GM12878 (cell line): Measurements from ENCODE around the gene ASCC3.

Experiments used
- EP300 ChIP-seq, 2 experiments: fragments of 150-350 bp in 1 of 2; IDR thresholded peaks; 2 replicates each; pipeline ENCODE4 v1.6.1; 2011 to 2012; ENCODE audit warnings: low read depth in 2 of 2, low read length in 2 of 2, borderline replicate concordance in 1 of 2, improper control_type of control experiment in 1 of 2, inconsistent platforms in 1 of 2; ENCODE audit not compliant: control insufficient read depth in 1 of 2
- HCFC1 ChIP-seq: fragments of 150-350 bp; IDR thresholded peaks from 2 replicates; pipeline ENCODE4 v1.6.1; 2014; ENCODE audit warnings: low read length
- POLR2A ChIP-seq: IDR thresholded peaks from 2 replicates; pipeline ENCODE4 v1.6.1; 2011; ENCODE audit warnings: low read depth, mild to moderate bottlenecking, low read length
- RAD21 ChIP-seq: IDR thresholded peaks from 2 replicates; pipeline ENCODE4 v1.6.1; 2011; ENCODE audit warnings: mild to moderate bottlenecking, low read depth, low read length, moderate library complexity; ENCODE audit not compliant: insufficient read depth
- RBBP5 ChIP-seq: fragments of 200-600 bp; sonication (generic); conservative IDR thresholded peaks from 2 replicates; pipeline ENCODE4 v1.6.1; 2016
- RELA ChIP-seq: fragments of 450-650 bp; IDR thresholded peaks from 2 replicates; pipeline ENCODE4 v1.8.0; 2014; ENCODE audit warnings: borderline replicate concordance; ENCODE audit not compliant: partially characterized antibody
- TF ChIP-seq, protein P1 (sequence below), 3 experiments: IDR thresholded peaks in 2 of 3; conservative IDR thresholded peaks in 1 of 3; 2 replicates each; pipeline ENCODE4 v1.5.1; 2011; ENCODE audit warnings: low read depth in 3 of 3, low read length in 3 of 3, mild to moderate bottlenecking in 3 of 3, control low read depth in 2 of 3, moderate library complexity in 2 of 3, inconsistent platforms in 1 of 3, mixed read lengths in 1 of 3; ENCODE audit not compliant: control insufficient read depth in 2 of 3, insufficient read depth in 1 of 3; ENCODE audit errors: extremely low read depth in 1 of 3
- TF ChIP-seq, protein P2 (sequence below): IDR thresholded peaks from 2 replicates; pipeline ENCODE4 v1.6.1; 2011; ENCODE audit warnings: low read depth, low read length, improper control_type of control experiment, borderline replicate concordance

DNA sequence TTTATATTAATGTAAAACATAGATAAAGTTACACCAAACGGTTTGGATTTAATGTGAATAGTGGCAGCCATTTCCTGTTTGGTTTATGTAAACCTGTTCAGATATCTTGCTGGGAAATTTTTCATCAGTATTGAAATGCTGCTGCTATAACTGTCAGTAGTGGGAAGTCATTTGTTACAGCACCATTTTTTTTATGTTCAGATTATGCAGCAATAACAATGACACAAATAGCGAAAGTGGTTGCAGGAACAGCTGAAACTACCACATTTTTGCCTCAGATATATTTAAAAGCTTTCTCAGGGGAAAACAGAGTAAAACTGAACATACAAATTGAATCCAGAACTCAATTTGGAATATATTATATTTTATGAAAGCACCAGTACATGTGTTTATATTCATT lies 287.6 kb downstream of the ASCC3 start:
- TF ChIP-seq POLR2A (no peak), RELA (no peak), EP300 (IDR thresholded peaks at IDR 0.05; ENCODE audit: borderline replicate concordance in 1 of 2, control insufficient read depth in 1 of 2, low read depth in 2 of 2, low read length in 2 of 2) (no peak; a peak in 1 of 4 replicates), RBBP5 (no peak), HCFC1 (no peak), RAD21 (no peak)
- TF ChIP-seq, protein P1, sequence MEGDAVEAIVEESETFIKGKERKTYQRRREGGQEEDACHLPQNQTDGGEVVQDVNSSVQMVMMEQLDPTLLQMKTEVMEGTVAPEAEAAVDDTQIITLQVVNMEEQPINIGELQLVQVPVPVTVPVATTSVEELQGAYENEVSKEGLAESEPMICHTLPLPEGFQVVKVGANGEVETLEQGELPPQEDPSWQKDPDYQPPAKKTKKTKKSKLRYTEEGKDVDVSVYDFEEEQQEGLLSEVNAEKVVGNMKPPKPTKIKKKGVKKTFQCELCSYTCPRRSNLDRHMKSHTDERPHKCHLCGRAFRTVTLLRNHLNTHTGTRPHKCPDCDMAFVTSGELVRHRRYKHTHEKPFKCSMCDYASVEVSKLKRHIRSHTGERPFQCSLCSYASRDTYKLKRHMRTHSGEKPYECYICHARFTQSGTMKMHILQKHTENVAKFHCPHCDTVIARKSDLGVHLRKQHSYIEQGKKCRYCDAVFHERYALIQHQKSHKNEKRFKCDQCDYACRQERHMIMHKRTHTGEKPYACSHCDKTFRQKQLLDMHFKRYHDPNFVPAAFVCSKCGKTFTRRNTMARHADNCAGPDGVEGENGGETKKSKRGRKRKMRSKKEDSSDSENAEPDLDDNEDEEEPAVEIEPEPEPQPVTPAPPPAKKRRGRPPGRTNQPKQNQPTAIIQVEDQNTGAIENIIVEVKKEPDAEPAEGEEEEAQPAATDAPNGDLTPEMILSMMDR (IDR thresholded peaks at IDR 0.05 in 2 of 3, conservative IDR thresholded peaks at IDR 0.05 in 1 of 3; ENCODE audit: control insufficient read depth in 2 of 3, extremely low read depth in 1 of 3, insufficient read depth in 1 of 3, low read depth in 3 of 3, low read length in 3 of 3), result no peak
- TF ChIP-seq, protein P2, sequence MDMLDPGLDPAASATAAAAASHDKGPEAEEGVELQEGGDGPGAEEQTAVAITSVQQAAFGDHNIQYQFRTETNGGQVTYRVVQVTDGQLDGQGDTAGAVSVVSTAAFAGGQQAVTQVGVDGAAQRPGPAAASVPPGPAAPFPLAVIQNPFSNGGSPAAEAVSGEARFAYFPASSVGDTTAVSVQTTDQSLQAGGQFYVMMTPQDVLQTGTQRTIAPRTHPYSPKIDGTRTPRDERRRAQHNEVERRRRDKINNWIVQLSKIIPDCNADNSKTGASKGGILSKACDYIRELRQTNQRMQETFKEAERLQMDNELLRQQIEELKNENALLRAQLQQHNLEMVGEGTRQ, result no peak
